GM23248 (cell line): ENCODE results near the gene SH3RF3. TPM values are rescaled to one million over a fixed set of nuclear protein-coding genes. Genes with fewer than 3 reads are reported as not detected.

Source experiments
- DNase-seq: peaks from one replicate; pipeline ENCODE4 v3.0.0-alpha.2; 2015
- H2AFZ ChIP-seq: fragments of 200-600 bp; sonication (generic); 2 replicates; pipeline ENCODE4 v1.6.1; 2016; ENCODE audit warnings: antibody characterized with exemption
- H3F3A ChIP-seq: fragments of 200-600 bp; sonication (generic); 2 replicates; pipeline ENCODE4 v1.6.1; 2016; ENCODE audit warnings: mild to moderate bottlenecking, antibody characterized with exemption, mixed run types; ENCODE audit not compliant: insufficient read depth
- H3K27ac ChIP-seq: fragments of 200-600 bp; sonication (generic); 2 replicates; pipeline ENCODE4 v1.5.1; 2016; ENCODE audit warnings: mild to moderate bottlenecking
- H3K27me3 ChIP-seq: fragments of 200-600 bp; sonication (generic); replicated peaks from 2 replicates; pipeline ENCODE4 v1.6.1; 2016; ENCODE audit warnings: mild to moderate bottlenecking; ENCODE audit not compliant: insufficient read depth
- H3K36me3 ChIP-seq: fragments of 200-600 bp; sonication (generic); 2 replicates; pipeline ENCODE4 v1.6.1; 2016; ENCODE audit warnings: low read depth, mild to moderate bottlenecking
- H3K4me1 ChIP-seq: fragments of 200-600 bp; sonication (generic); 2 replicates; pipeline ENCODE4 v1.6.1; 2016; ENCODE audit warnings: mild to moderate bottlenecking; ENCODE audit not compliant: insufficient read depth
- H3K4me2 ChIP-seq: fragments of 200-600 bp; sonication (generic); one replicate; pipeline ENCODE4 v1.6.1; 2016; ENCODE audit warnings: mild to moderate bottlenecking; ENCODE audit not compliant: unreplicated experiment
- H3K4me3 ChIP-seq: fragments of 200-600 bp; sonication (generic); 2 replicates; pipeline ENCODE4 v1.5.1; 2016; ENCODE audit warnings: mild to moderate bottlenecking
- H3K79me2 ChIP-seq: fragments of 200-600 bp; sonication (generic); 2 replicates; pipeline ENCODE4 v1.6.1; 2016; ENCODE audit warnings: mild to moderate bottlenecking; ENCODE audit not compliant: insufficient read depth
- H3K9ac ChIP-seq: fragments of 200-600 bp; sonication (generic); 2 replicates; pipeline ENCODE4 v1.6.1; 2016; ENCODE audit warnings: mild to moderate bottlenecking
- H3K9me2 ChIP-seq: fragments of 200-600 bp; sonication (generic); 2 replicates; pipeline ENCODE4 v1.6.1; 2016; ENCODE audit warnings: mixed run types, mild to moderate bottlenecking, moderate library complexity; ENCODE audit not compliant: insufficient read depth
- H3K9me3 ChIP-seq: fragments of 200-600 bp; sonication (generic); one replicate; pipeline ENCODE4 v1.6.1; 2017; ENCODE audit warnings: low read depth
- H4K20me1 ChIP-seq: fragments of 200-600 bp; sonication (generic); 2 replicates; pipeline ENCODE4 v1.6.0; 2016; ENCODE audit not compliant: insufficient read depth
- EZH2 ChIP-seq: fragments of 200-600 bp; sonication (generic); IDR thresholded peaks from 2 replicates; pipeline ENCODE4 v1.6.1; 2018; ENCODE audit warnings: antibody characterized with exemption, mild to moderate bottlenecking; ENCODE audit not compliant: insufficient read depth, poor library complexity, severe bottlenecking
- EZH2phosphoT487 ChIP-seq: fragments of 200-600 bp; sonication (generic); IDR thresholded peaks from 2 replicates; pipeline ENCODE4 v1.6.1; 2018; ENCODE audit warnings: antibody characterized with exemption, moderate library complexity, mild to moderate bottlenecking, low read depth; ENCODE audit not compliant: insufficient read depth
- WGBS, 2 experiments: methylation state at CpG; one replicate each; pipeline ENCODE4 v1.1.6; 2015 to 2017; ENCODE audit warnings: low lambda C conversion rate in 2 of 2, low coverage in 1 of 2; ENCODE audit errors: missing lambda C conversion rate in 2 of 2; 5-methylcytosine and 5-hydroxymethylcytosine counted together
- in situ Hi-C: fragments of 300-500 bp; cut with MboI; formaldehyde crosslinking; loops from 2 replicates; pipeline ENCODE4 v1.15.0; 2020
- polyA plus RNA-seq: library from polyadenylated mRNA; unstranded; fragments of >200 nt; fragmentation: Nextera tagmentation; extraction: Ambion mirVana; gene quantifications from 2 replicates; pipeline ENCODE4 v1.2.1, GENCODE V29; 2016
- total RNA-seq: library from RNA; depleted of rRNA; stranded (reverse); fragments of >200 nt; shearing (Covaris generic); gene quantifications from 2 replicates; pipeline ENCODE4 v1.2.3, GENCODE V29; 2014

Gene SH3RF3
- total and polyA plus RNA-seq, 2 experiments from 2014 or later = 1.5 to 5.2 TPM

DNA sequence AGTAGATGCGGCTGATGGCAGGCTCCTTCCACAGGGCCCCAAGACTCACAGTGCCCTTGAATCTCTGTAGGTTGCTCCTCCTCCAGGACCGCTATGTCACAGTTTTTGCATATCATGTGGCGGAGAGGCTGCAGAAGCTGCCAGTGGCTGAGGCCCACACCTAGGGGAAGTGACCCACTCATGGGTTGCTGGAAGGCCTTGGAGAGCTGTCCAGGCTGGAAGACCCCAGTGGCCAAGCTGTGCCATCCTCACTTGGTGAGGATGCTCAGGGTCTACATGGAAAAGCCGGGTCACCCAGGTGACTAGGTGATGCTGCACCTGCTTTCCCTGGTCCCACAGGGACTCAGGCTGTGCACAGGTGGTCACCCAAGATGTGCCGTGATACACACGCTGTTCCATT, 394.1 kb downstream of the SH3RF3 start:
- no peaks in the 10 kb centered on the region for H3K4me1 ChIP-seq
- in situ Hi-C loops = no loop called here
- H4K20me1 ChIP-seq = no peaks in the 10 kb centered on the region
- no peak for DNase-seq
- H2AFZ ChIP-seq = no peak overlapping the region
- WGBS, 2 experiments = 73 to 75% methylated on average over 6 of the region's 6 CpGs
- H3K4me2 ChIP-seq = no peak overlapping the region
- 0 out of 2 replicates have a peak, but pooled peaks cover 5% of the 10 kb centered on the region for H3K27me3 ChIP-seq
- no peaks in the 10 kb centered on the region for H3K36me3 ChIP-seq
- TF ChIP-seq EZH2 (no peak), EZH2phosphoT487 (no peak)
- no peaks in the 10 kb centered on the region for H3K9me3 ChIP-seq
- no peaks in the 10 kb centered on the region for H3K79me2 ChIP-seq
- no peak overlapping the region for H3K9ac ChIP-seq
- H3F3A ChIP-seq = no peaks in the 10 kb centered on the region
- no peak overlapping the region for H3K4me3 ChIP-seq
- no peak overlapping the region for H3K27ac ChIP-seq
- H3K9me2 ChIP-seq = no peaks in the 10 kb centered on the region

DNA sequence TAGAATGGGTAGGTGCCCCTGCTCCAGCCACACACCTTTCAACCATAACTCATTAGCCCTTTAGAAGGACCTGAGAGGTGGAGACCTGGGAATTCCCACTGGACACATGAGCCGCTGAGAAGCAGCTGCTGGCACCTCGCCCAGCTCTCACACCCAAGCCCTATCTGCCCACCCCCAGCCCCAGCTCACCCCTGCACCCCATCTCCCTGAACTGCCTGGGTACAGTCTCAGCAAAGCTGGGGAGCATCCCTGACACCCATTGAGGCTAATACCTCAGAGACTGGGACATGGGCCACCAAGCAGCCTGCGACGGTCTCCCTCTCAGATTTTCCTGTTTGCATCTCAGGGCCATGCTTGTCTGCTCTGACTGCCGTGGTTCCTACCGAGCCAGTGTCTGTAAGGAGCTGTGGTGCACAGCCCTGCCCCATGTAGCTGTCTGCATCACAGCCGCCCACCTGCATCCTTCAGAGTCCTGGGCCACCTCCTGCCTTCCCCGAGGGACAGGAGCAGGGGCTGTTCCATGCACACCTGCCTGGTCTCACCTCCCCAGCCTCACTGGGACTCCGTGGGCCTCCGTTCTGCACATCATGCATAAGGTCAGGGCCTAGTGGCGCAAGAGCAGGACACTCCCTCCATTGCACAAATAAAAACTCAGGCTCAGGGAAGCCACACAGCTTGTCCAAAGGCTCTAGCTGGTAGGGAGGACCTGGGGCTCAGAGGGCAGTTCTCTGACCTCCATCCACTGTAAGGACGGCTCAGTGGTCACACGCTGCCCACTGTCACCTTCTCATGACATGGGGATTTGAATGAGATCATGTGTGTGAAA, 394.7 kb downstream of the SH3RF3 start:
- no peak overlapping the region for H3K27ac ChIP-seq
- H3K27me3 ChIP-seq = 0 out of 2 replicates have a peak, but pooled peaks cover 5% of the 10 kb centered on the region
- TF ChIP-seq EZH2 (no peak), EZH2phosphoT487 (no peak)
- no peaks in the 10 kb centered on the region for H3F3A ChIP-seq
- H3K4me2 ChIP-seq = no peak overlapping the region
- no peaks in the 10 kb centered on the region for H4K20me1 ChIP-seq
- 68 to 74% methylated on average over 13 of the region's 13 CpGs for WGBS, 2 experiments
- H3K9me2 ChIP-seq = no peaks in the 10 kb centered on the region
- no peaks in the 10 kb centered on the region for H3K79me2 ChIP-seq
- H3K9me3 ChIP-seq = no peaks in the 10 kb centered on the region
- no peaks in the 10 kb centered on the region for H3K4me1 ChIP-seq
- H3K9ac ChIP-seq = no peak overlapping the region
- in situ Hi-C loops = no loop called here
- no peak overlapping the region for H3K4me3 ChIP-seq
- no peak overlapping the region for H2AFZ ChIP-seq
- no peaks in the 10 kb centered on the region for H3K36me3 ChIP-seq
- no peak for DNase-seq

DNA sequence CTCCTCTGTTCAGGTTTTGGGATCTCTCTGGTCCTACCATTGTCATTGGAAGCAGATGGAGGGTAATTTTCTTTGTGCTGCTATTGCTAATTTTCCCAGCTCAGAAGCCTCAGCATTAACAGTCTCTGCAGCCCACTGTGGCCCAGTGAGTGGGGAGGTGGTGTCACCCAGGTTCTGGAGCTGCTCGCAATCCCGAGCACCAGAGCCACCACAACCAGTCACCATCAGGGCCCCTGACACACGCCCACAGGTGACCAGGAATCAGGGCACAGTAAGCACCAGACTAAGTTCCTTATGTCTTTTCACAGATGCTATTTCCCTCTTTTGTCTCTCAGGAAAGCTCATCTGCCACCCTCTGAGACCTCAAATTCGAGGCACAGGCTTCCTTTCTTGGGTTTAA, 396.8 kb downstream of the SH3RF3 start:
- no peak overlapping the region for H3K4me3 ChIP-seq
- H2AFZ ChIP-seq = no peak overlapping the region
- H3K9me3 ChIP-seq = no peaks in the 10 kb centered on the region
- no peak overlapping the region for H3K4me2 ChIP-seq
- no peaks in the 10 kb centered on the region for H3K79me2 ChIP-seq
- H3K9me2 ChIP-seq = no peaks in the 10 kb centered on the region
- H4K20me1 ChIP-seq = no peaks in the 10 kb centered on the region
- TF ChIP-seq EZH2 (no peak), EZH2phosphoT487 (no peak)
- 65 to 72% methylated on average over 4 of the region's 4 CpGs for WGBS, 2 experiments
- H3F3A ChIP-seq = no peaks in the 10 kb centered on the region
- H3K9ac ChIP-seq = no peak overlapping the region
- in situ Hi-C loops = no loop called here
- no peak for DNase-seq
- no peak overlapping the region for H3K27ac ChIP-seq
- H3K4me1 ChIP-seq = no peaks in the 10 kb centered on the region
- H3K36me3 ChIP-seq = no peaks in the 10 kb centered on the region
- peaks cover 14% of the 10 kb centered on the region for H3K27me3 ChIP-seq

- in situ Hi-C loops = no loop called here
These were observed 397.5 kb downstream of the SH3RF3 start for GRCh38 chr2:109526442-109526970.

More at GRCh38 chr2:109526442-109526970, 397.5 kb downstream of the SH3RF3 start:
- Histone ChIP-seq H3K4me2 (no peak overlapping the region), H3K9ac (no peak overlapping the region), H3K27me3 (peaks cover 14% of the 10 kb centered on the region), H3K4me1 (no peaks in the 10 kb centered on the region), H3K36me3 (no peaks in the 10 kb centered on the region), H2AFZ (no peak overlapping the region), H4K20me1 (no peaks in the 10 kb centered on the region), H3K27ac (no peak overlapping the region), H3K4me3 (no peak overlapping the region), H3K9me2 (no peaks in the 10 kb centered on the region), H3K79me2 (no peaks in the 10 kb centered on the region), H3K9me3 (no peaks in the 10 kb centered on the region), H3F3A (no peaks in the 10 kb centered on the region)
- TF ChIP-seq EZH2 (no peak), EZH2phosphoT487 (no peak)
- no peak for DNase-seq
- WGBS, 2 experiments = 89 to 90% methylated on average over 11 of the region's 11 CpGs
